LNCAP (cell line): ENCODE results near the gene SLC22A25.

Source experiments
- TF ChIP-seq, protein P1 (sequence below): fragments of 450-650 bp; IDR thresholded peaks from 2 replicates; pipeline ENCODE4 v1.5.1; 2017; ENCODE audit warnings: mild to moderate bottlenecking

SLC22A25 gene

GRCh38 chr11:63214093-63214492, 29.3 kb downstream of the SLC22A25 start:
- TF ChIP-seq, protein P1, sequence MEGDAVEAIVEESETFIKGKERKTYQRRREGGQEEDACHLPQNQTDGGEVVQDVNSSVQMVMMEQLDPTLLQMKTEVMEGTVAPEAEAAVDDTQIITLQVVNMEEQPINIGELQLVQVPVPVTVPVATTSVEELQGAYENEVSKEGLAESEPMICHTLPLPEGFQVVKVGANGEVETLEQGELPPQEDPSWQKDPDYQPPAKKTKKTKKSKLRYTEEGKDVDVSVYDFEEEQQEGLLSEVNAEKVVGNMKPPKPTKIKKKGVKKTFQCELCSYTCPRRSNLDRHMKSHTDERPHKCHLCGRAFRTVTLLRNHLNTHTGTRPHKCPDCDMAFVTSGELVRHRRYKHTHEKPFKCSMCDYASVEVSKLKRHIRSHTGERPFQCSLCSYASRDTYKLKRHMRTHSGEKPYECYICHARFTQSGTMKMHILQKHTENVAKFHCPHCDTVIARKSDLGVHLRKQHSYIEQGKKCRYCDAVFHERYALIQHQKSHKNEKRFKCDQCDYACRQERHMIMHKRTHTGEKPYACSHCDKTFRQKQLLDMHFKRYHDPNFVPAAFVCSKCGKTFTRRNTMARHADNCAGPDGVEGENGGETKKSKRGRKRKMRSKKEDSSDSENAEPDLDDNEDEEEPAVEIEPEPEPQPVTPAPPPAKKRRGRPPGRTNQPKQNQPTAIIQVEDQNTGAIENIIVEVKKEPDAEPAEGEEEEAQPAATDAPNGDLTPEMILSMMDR = no peak

DNA sequence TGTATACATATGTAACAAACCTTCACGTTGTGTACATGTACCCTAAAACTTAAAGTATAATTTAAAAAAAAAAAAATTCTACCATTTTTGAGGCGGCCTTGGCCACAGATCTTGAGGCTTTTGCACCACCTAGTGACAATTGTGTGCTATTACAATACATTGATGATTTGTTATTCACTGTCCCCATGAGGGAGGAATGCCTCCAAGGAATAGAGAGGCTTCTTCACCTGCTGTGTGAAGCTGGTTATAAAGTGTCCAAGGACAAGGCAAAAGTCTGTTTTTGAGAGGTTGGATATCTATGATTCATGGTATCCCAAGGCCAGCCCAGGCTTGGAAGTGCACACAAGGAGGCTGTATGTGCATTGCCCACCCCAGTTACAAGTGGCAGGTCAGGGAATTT, 30.7 kb downstream of the SLC22A25 start:
- TF ChIP-seq, protein P1 = peak; percentile 63

- TF ChIP-seq, protein P1 = no peak
Measured at GRCh38 chr11:63210111-63210510, 33.3 kb downstream of the SLC22A25 start.
